Calu3 (cell line): ENCODE data around the gene AJAP1. TPM values are rescaled to one million over a fixed set of nuclear protein-coding genes. Genes with fewer than 3 reads are reported as not detected.

Experiments
- BruUV-seq: library from RNA; stranded (reverse); fragments of 400-500 nt; replicated peaks from 2 replicates; lab custom pipeline; 2021; lab: Mats Ljungman, UMichigan
- CTCF ChIA-PET: fragments of 300-600 bp; sonication (Branson Sonifier 250); formaldehyde crosslinking; loops from one replicate; lab custom pipeline; 2022; ENCODE audit warnings: antibody characterized with exemption; lab: Charles Lee
- DNase-seq: peaks from one replicate; pipeline ENCODE4 v3.0.0; 2022
- H3K27ac Mint-ChIP-seq: one replicate; pipeline ENCODE4 v1.8.0; 2022; ENCODE audit warnings: mixed read lengths; ENCODE audit not compliant: unreplicated experiment
- H3K27me3 Mint-ChIP-seq: one replicate; pipeline ENCODE4 v1.8.0; 2022; ENCODE audit warnings: mixed read lengths; ENCODE audit not compliant: unreplicated experiment
- H3K36me3 Mint-ChIP-seq: one replicate; pipeline ENCODE4 v1.8.0; 2022; ENCODE audit warnings: mild to moderate bottlenecking, moderate library complexity, mixed read lengths; ENCODE audit not compliant: insufficient read depth, unreplicated experiment
- H3K4me1 Mint-ChIP-seq: one replicate; pipeline ENCODE4 v1.8.0; 2022; ENCODE audit warnings: mild to moderate bottlenecking, low read depth, mixed read lengths; ENCODE audit not compliant: unreplicated experiment
- H3K4me3 Mint-ChIP-seq: one replicate; pipeline ENCODE4 v1.8.0; 2022; ENCODE audit warnings: mild to moderate bottlenecking, low read depth, moderate library complexity, mixed read lengths; ENCODE audit not compliant: unreplicated experiment
- H3K9me3 Mint-ChIP-seq: one replicate; pipeline ENCODE4 v1.8.0; 2022; ENCODE audit warnings: low read depth, mixed read lengths; ENCODE audit not compliant: unreplicated experiment
- intact Hi-C: fragments of 100-400 bp; cut with micrococcal nuclease; formaldehyde crosslinking; loops from one replicate; pipeline ENCODE4 v1.10.0; 2022; ENCODE audit not compliant: unreplicated experiment
- total RNA-seq: library from RNA; stranded (reverse); gene quantifications from 2 replicates; pipeline ENCODE4 v1.2.3, GENCODE V29; 2022
- TF ChIP-seq, protein P1 (sequence below): fragments of 200-600 bp; IDR thresholded peaks from one replicate; pipeline ENCODE4 v1.8.0; 2022; ENCODE audit warnings: antibody characterized with exemption; ENCODE audit not compliant: unreplicated experiment

AJAP1 gene
- total RNA-seq, 1 experiment from 2014 or later = not detected

DNA sequence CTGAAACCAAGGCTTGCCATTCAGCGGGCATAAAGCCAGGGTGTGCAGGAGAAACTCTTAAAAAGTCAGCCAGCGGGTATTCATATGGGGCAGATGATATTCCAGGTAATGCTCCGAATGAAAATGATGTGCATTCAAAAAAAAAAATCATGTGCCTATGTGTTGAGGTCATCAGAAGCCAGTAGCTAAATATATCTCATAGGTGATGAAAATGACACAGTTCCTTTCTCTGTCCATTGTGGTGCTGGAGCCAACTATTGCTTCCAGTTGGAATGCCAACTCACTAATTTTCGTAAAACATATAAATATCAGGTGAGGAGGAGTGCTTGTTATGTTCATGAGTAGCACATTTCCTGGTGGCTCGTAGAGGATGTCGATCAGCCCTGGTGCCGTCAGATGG lies 23.2 kb downstream of the AJAP1 start:
- no peaks in the 10 kb centered on the region for H3K9me3 Mint-ChIP-seq
- BruUV-seq = no TSS peak
- TF ChIP-seq, protein P1, sequence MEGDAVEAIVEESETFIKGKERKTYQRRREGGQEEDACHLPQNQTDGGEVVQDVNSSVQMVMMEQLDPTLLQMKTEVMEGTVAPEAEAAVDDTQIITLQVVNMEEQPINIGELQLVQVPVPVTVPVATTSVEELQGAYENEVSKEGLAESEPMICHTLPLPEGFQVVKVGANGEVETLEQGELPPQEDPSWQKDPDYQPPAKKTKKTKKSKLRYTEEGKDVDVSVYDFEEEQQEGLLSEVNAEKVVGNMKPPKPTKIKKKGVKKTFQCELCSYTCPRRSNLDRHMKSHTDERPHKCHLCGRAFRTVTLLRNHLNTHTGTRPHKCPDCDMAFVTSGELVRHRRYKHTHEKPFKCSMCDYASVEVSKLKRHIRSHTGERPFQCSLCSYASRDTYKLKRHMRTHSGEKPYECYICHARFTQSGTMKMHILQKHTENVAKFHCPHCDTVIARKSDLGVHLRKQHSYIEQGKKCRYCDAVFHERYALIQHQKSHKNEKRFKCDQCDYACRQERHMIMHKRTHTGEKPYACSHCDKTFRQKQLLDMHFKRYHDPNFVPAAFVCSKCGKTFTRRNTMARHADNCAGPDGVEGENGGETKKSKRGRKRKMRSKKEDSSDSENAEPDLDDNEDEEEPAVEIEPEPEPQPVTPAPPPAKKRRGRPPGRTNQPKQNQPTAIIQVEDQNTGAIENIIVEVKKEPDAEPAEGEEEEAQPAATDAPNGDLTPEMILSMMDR = no peak
- H3K27me3 Mint-ChIP-seq = no peaks in the 10 kb centered on the region
- CTCF ChIA-PET = no interaction called here
- intact Hi-C loops = no loop called here
- no peak overlapping the region for H3K27ac Mint-ChIP-seq
- no peaks in the 10 kb centered on the region for H3K36me3 Mint-ChIP-seq
- H3K4me3 Mint-ChIP-seq = no peak overlapping the region
- H3K4me1 Mint-ChIP-seq = no peaks in the 10 kb centered on the region
- DNase-seq = no peak

DNA sequence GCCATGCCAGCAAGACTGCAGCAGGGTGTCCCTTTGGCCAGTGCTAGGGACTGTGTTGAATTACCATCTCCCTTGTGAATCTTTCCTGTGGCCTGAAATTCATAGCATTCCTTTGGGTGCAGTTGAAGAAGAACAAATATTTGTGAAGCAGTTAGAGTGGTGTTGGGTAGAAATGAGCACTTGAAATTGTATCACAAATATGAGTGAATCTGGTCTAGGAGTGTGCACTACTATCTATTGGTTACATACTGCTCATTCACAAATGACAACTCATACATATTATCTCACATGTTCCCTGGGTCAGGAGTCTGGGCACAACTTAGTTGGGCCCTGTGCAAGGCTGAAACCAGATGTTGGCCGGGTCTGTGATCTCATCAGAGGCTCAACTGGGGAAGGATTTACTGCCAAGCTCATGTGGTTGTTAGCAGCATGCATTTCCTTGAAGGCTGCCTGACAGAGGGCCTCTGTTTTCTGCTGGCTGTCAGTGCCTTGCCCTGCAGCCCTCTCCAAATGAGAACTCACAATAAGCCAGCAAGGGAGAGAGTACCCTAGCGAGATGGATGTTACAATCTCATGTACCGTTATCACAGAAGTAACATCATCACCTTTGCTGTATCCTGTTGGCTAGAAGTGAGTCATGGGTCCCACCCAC lies 23.8 kb downstream of the AJAP1 start:
- H3K27me3 Mint-ChIP-seq = no peaks in the 10 kb centered on the region
- no peaks in the 10 kb centered on the region for H3K36me3 Mint-ChIP-seq
- H3K4me1 Mint-ChIP-seq = no peaks in the 10 kb centered on the region
- TF ChIP-seq, protein P1 = no peak
- no TSS peak for BruUV-seq
- CTCF ChIA-PET = no interaction called here
- no peak for DNase-seq
- no peak overlapping the region for H3K4me3 Mint-ChIP-seq
- intact Hi-C loops = no loop called here
- no peaks in the 10 kb centered on the region for H3K9me3 Mint-ChIP-seq
- no peak overlapping the region for H3K27ac Mint-ChIP-seq

DNA sequence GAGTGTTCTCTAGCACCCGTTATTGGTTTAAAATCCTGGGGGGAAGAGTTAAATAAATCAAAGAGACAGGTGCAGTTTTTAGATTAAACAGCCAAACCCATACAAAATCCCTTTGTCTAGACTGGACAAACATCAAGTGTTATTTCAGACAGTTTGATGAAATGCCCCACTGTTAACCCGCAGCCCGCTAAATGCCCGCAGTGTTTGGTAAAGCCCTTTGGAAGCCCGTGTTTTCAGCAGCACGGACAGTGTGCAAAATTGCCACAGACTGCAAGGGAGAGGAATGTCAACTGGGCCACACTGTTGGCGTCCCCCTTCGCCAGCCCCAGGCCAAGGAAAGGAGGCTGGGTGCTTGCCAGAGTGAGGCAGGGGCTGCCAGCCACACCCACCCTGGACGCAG lies 26.6 kb downstream of the AJAP1 start:
- no peak for DNase-seq
- H3K36me3 Mint-ChIP-seq = no peaks in the 10 kb centered on the region
- intact Hi-C loops = no loop called here
- no peaks in the 10 kb centered on the region for H3K9me3 Mint-ChIP-seq
- TF ChIP-seq, protein P1 = no peak
- no TSS peak for BruUV-seq
- H3K4me1 Mint-ChIP-seq = no peaks in the 10 kb centered on the region
- H3K27ac Mint-ChIP-seq = no peak overlapping the region
- no peaks in the 10 kb centered on the region for H3K27me3 Mint-ChIP-seq
- H3K4me3 Mint-ChIP-seq = no peak overlapping the region
- CTCF ChIA-PET = no interaction called here

DNA sequence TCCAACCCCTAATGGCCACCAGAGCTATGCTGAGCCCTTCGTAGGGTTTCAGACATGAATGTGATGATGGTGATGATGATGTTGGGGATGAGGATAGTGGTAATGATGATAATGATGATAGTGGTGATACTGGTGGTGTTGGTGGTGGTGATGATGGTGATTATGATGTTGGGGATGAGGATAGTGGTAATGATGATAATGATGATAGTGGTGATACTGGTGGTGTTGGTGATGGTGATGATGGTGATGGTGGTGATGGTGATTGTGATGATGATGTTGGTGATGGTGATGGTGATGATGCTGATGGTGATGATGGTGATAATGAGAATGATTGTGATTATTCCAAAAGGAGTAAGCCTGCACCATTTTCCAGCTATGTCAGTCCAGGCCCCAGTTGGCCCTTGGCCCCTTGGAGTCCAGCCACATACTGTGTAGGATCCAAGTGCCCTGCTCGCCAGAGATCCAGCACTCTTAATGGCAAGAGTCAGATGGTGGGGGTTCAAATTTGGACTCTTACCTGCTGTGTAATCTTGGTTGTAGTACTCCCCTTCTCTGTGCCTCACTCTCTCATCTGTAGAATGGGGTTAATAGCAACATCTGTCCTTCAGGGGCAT lies 28.3 kb downstream of the AJAP1 start:
- intact Hi-C loops = no loop called here
- no peaks in the 10 kb centered on the region for H3K27me3 Mint-ChIP-seq

More for the DNA sequence above, 28.3 kb downstream of the AJAP1 start:
- TF ChIP-seq, protein P1 = no peak
- peaks cover 6% of the 10 kb centered on the region for H3K9me3 Mint-ChIP-seq
- no peaks in the 10 kb centered on the region for H3K4me1 Mint-ChIP-seq
- no peak overlapping the region for H3K27ac Mint-ChIP-seq
- no TSS peak for BruUV-seq
- CTCF ChIA-PET = no interaction called here
- no peak for DNase-seq
- H3K36me3 Mint-ChIP-seq = no peaks in the 10 kb centered on the region
- H3K4me3 Mint-ChIP-seq = no peak overlapping the region
